H9 (cell line): ENCODE data around the gene PHF1. TPM values are rescaled to one million over a fixed set of nuclear protein-coding genes. Genes with fewer than 3 reads are reported as not detected.
A peak's percentile ranks its signal among the peaks of the same experiment; 100 is the strongest.

ENCODE experiments used
- DNase-seq: peaks from one replicate; pipeline ENCODE4 v3.0.0-alpha.2; 2017
- H2AFZ ChIP-seq: one replicate; pipeline ENCODE4 v1.6.1; 2013; ENCODE audit warnings: mild to moderate bottlenecking, low read length, control low read depth, moderate library complexity
- H2AK5ac ChIP-seq: 2 replicates; pipeline ENCODE4 v1.6.1; 2013; ENCODE audit warnings: low read length, control low read depth, mixed read lengths; ENCODE audit not compliant: insufficient read length
- H2BK120ac ChIP-seq: one replicate; pipeline ENCODE4 v1.6.1; 2013; ENCODE audit warnings: low read depth, mild to moderate bottlenecking, low read length, control low read depth, inconsistent platforms; ENCODE audit not compliant: poor library complexity, severe bottlenecking
- H2BK12ac ChIP-seq: 2 replicates; pipeline ENCODE4 v1.6.1; 2013; ENCODE audit warnings: low read length, control low read depth, mixed read lengths, low read depth; ENCODE audit not compliant: insufficient read length
- H2BK15ac ChIP-seq: 2 replicates; pipeline ENCODE4 v1.6.1; 2013; ENCODE audit warnings: low read depth, low read length, control low read depth
- H2BK20ac ChIP-seq: one replicate; pipeline ENCODE4 v1.6.1; 2013; ENCODE audit warnings: low read depth, mild to moderate bottlenecking, low read length, control low read depth, inconsistent platforms; ENCODE audit not compliant: poor library complexity, severe bottlenecking
- H2BK5ac ChIP-seq: 2 replicates; pipeline ENCODE4 v1.6.1; 2013; ENCODE audit warnings: low read length, control low read depth, mixed read lengths; ENCODE audit not compliant: insufficient read length
- H3K14ac ChIP-seq: 2 replicates; pipeline ENCODE4 v1.6.1; 2013; ENCODE audit warnings: low read length, control low read depth; ENCODE audit not compliant: insufficient read depth
- H3K18ac ChIP-seq: 2 replicates; pipeline ENCODE4 v1.6.1; 2013; ENCODE audit warnings: low read depth, mild to moderate bottlenecking, mixed read lengths, low read length, control low read depth; ENCODE audit not compliant: insufficient read length
- H3K23ac ChIP-seq: 2 replicates; pipeline ENCODE4 v1.6.1; 2013; ENCODE audit warnings: low read length, control low read depth, mixed read lengths, low read depth; ENCODE audit not compliant: insufficient read length
- H3K23me2 ChIP-seq: 2 replicates; pipeline ENCODE4 v1.6.1; 2013; ENCODE audit warnings: low read depth, mild to moderate bottlenecking, mixed read lengths, low read length, control low read depth; ENCODE audit not compliant: insufficient read length, poor library complexity, severe bottlenecking
- H3K27ac ChIP-seq: 2 replicates; pipeline ENCODE4 v1.5.1; 2013; ENCODE audit warnings: low read length, control low read depth, mixed read lengths, low read depth; ENCODE audit not compliant: insufficient read length
- H3K27me3 ChIP-seq: 2 replicates; pipeline ENCODE4 v1.6.1; 2013; ENCODE audit warnings: low read length, control low read depth, inconsistent platforms; ENCODE audit not compliant: insufficient read depth
- H3K4ac ChIP-seq: 2 replicates; pipeline ENCODE4 v1.6.1; 2013; ENCODE audit warnings: low read depth, mild to moderate bottlenecking, control low read depth, inconsistent platforms, low read length, moderate library complexity
- H3K4me1 ChIP-seq: 2 replicates; pipeline ENCODE4 v1.6.1; 2013; ENCODE audit warnings: low read length, control low read depth, inconsistent platforms; ENCODE audit not compliant: insufficient read depth
- H3K4me2 ChIP-seq: 2 replicates; pipeline ENCODE4 v1.6.1; 2013; ENCODE audit warnings: low read length, control low read depth, mixed read lengths; ENCODE audit not compliant: insufficient read length, insufficient read depth
- H3K56ac ChIP-seq: 2 replicates; pipeline ENCODE4 v1.6.1; 2013; ENCODE audit warnings: low read depth, mild to moderate bottlenecking, mixed read lengths, low read length, control low read depth; ENCODE audit not compliant: insufficient read length
- H3K79me1 ChIP-seq: 2 replicates; pipeline ENCODE4 v1.6.1; 2013; ENCODE audit warnings: low read depth, mild to moderate bottlenecking, moderate library complexity, low read length, control low read depth, inconsistent platforms; ENCODE audit not compliant: insufficient read depth, poor library complexity, severe bottlenecking
- H3K79me2 ChIP-seq: 2 replicates; pipeline ENCODE4 v1.6.1; 2013; ENCODE audit warnings: low read length, control low read depth, inconsistent platforms; ENCODE audit not compliant: insufficient read depth
- H3K9ac ChIP-seq: 2 replicates; pipeline ENCODE4 v1.6.1; 2013; ENCODE audit warnings: low read length, control low read depth, mixed read lengths; ENCODE audit not compliant: insufficient read length; ENCODE audit errors: extremely low read depth
- H3K9me3 ChIP-seq: one replicate; pipeline ENCODE4 v1.6.1; 2013; ENCODE audit warnings: low read depth, low read length, inconsistent platforms; ENCODE audit not compliant: control insufficient read depth
- H3T11ph ChIP-seq: one replicate; pipeline ENCODE4 v1.6.1; 2013; ENCODE audit warnings: mild to moderate bottlenecking, low read length, control low read depth, inconsistent platforms
- H4K20me1 ChIP-seq: one replicate; pipeline ENCODE4 v1.6.1; 2013; ENCODE audit not compliant: control insufficient read depth, insufficient read length, insufficient read depth
- H4K5ac ChIP-seq: 2 replicates; pipeline ENCODE4 v1.6.1; 2013; ENCODE audit warnings: low read depth, mild to moderate bottlenecking, mixed read lengths, low read length, control low read depth; ENCODE audit not compliant: insufficient read length
- H4K8ac ChIP-seq: replicated peaks from 2 replicates; pipeline ENCODE4 v1.6.1; 2013; ENCODE audit warnings: low read length, control low read depth, mixed read lengths, low read depth; ENCODE audit not compliant: insufficient read length
- H4K91ac ChIP-seq: 2 replicates; pipeline ENCODE4 v1.6.1; 2013; ENCODE audit warnings: low read depth, mild to moderate bottlenecking, moderate library complexity, mixed read lengths, low read length, control low read depth; ENCODE audit not compliant: insufficient read length
- H3K27ac Mint-ChIP-seq, 3 experiments: 2 replicates in 2 of 3; 3 replicates in 1 of 3; pipeline ENCODE4 v1.8.0; 2020 to 2021; ENCODE audit warnings: mixed read lengths in 3 of 3, mild to moderate bottlenecking in 1 of 3, moderate library complexity in 1 of 3
- H3K27me3 Mint-ChIP-seq: 2 replicates; pipeline ENCODE4 v1.8.0; 2021; ENCODE audit warnings: low read depth, mild to moderate bottlenecking, moderate library complexity, mixed read lengths
- H3K36me3 Mint-ChIP-seq, 3 experiments: 2 replicates in 2 of 3; 3 replicates in 1 of 3; pipeline ENCODE4 v1.8.0; 2020 to 2021; ENCODE audit warnings: low read depth in 3 of 3, mixed read lengths in 3 of 3; ENCODE audit not compliant: insufficient read depth in 1 of 3
- H3K4me1 Mint-ChIP-seq, 2 experiments: 2 replicates each; pipeline ENCODE4 v1.8.0; 2020; ENCODE audit warnings: mixed read lengths in 2 of 2
- H3K4me3 Mint-ChIP-seq, 2 experiments: 2 replicates in 1 of 2; 3 replicates in 1 of 2; pipeline ENCODE4 v1.8.0; 2020 to 2021; ENCODE audit warnings: mild to moderate bottlenecking in 2 of 2, mixed read lengths in 2 of 2, moderate library complexity in 1 of 2
- H3K9me3 Mint-ChIP-seq, 2 experiments: 2 replicates in 1 of 2; 3 replicates in 1 of 2; pipeline ENCODE4 v1.8.0; 2020; ENCODE audit warnings: mild to moderate bottlenecking in 2 of 2, mixed read lengths in 2 of 2, moderate library complexity in 1 of 2
- WGBS: extraction: QIAGEN DNeasy Blood & Tissue Kit; methylation state at CpG from one replicate; pipeline ENCODE4 v1.1.7; 2013; ENCODE audit warnings: missing lambda C conversion rate, low lambda C conversion rate, mixed read lengths; ENCODE audit not compliant: insufficient read length; ENCODE audit errors: extremely low coverage; 5-methylcytosine and 5-hydroxymethylcytosine counted together
- total RNA-seq: library from RNA; stranded (reverse); gene quantifications from 2 replicates; pipeline ENCODE4 v1.2.1, GENCODE V29; 2021
- TF ChIP-seq, protein P1 (sequence below): fragments of 200-600 bp; sonication (generic); conservative IDR thresholded peaks from 3 replicates; pipeline ENCODE4 v1.8.0; 2021; ENCODE audit warnings: antibody characterized with exemption, mild to moderate bottlenecking

PHF1 gene
- total RNA-seq, 1 experiment from 2014 or later, result 56.8 TPM

DNA sequence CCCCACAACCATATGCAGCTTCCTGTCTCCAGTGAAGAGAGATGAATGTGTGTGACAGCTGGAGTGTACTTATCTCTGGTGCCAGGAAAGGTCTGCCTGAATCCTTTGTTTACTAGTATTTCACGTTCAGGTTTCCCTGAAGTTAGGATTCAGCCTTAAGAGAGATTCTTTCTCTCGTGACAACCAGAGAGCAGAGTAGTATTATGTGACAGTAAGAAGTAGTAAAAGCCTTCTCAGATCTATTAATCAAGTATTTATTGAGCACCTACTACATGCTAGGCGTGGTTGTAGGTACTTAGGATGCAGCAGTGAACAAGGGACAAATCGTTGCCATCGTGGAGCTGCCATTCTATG is 18.2 kb upstream of the PHF1 start:
- Mint-ChIP-seq H3K4me1 (peaks cover 34 to 36% of the 10 kb centered on the region in 2 experiments), H3K27me3 (no peaks in the 10 kb centered on the region), H3K27ac (peak overlapping the region in 2 of 3 experiments; percentile 26 to 92; a peak in 4 of 7 replicates), H3K36me3 (peaks cover 9 to 18% (median 15%) of the 10 kb centered on the region in 3 experiments; a peak in 6 of 7 replicates), H3K4me3 (peak overlapping the region; percentile 94), H3K9me3 (no peaks in the 10 kb centered on the region)
- H3K27me3 ChIP-seq, result no peaks in the 10 kb centered on the region
- H3K23me2 ChIP-seq, result peaks cover 10% of the 10 kb centered on the region
- no peak overlapping the region for H3K4ac ChIP-seq
- H2AK5ac ChIP-seq, result no peak overlapping the region
- H3K23ac ChIP-seq, result no peak overlapping the region
- no peak overlapping the region for H4K8ac ChIP-seq
- no peak overlapping the region for H2BK120ac ChIP-seq
- H4K91ac ChIP-seq, result no peak overlapping the region
- H3K14ac ChIP-seq, result no peak overlapping the region
- H3K9ac ChIP-seq, result peak overlapping the region; percentile 84
- H3K56ac ChIP-seq, result no peak overlapping the region
- no peaks in the 10 kb centered on the region for H4K20me1 ChIP-seq
- peaks cover 39% of the 10 kb centered on the region for H3K79me2 ChIP-seq
- no peak overlapping the region for H2BK5ac ChIP-seq
- H3T11ph ChIP-seq, result no peak overlapping the region
- H4K5ac ChIP-seq, result no peak overlapping the region
- H3K4me2 ChIP-seq, result peak overlapping the region; percentile 88
- no peak overlapping the region for H3K27ac ChIP-seq
- H3K4me1 ChIP-seq, result peaks cover 2% of the 10 kb centered on the region; the same call in 1 of the 2 replicates
- TF ChIP-seq, protein P1, sequence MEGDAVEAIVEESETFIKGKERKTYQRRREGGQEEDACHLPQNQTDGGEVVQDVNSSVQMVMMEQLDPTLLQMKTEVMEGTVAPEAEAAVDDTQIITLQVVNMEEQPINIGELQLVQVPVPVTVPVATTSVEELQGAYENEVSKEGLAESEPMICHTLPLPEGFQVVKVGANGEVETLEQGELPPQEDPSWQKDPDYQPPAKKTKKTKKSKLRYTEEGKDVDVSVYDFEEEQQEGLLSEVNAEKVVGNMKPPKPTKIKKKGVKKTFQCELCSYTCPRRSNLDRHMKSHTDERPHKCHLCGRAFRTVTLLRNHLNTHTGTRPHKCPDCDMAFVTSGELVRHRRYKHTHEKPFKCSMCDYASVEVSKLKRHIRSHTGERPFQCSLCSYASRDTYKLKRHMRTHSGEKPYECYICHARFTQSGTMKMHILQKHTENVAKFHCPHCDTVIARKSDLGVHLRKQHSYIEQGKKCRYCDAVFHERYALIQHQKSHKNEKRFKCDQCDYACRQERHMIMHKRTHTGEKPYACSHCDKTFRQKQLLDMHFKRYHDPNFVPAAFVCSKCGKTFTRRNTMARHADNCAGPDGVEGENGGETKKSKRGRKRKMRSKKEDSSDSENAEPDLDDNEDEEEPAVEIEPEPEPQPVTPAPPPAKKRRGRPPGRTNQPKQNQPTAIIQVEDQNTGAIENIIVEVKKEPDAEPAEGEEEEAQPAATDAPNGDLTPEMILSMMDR, result no peak
- H3K18ac ChIP-seq, result no peak overlapping the region
- no peak overlapping the region for H2BK20ac ChIP-seq
- peaks cover 8% of the 10 kb centered on the region for H3K79me1 ChIP-seq
- H3K9me3 ChIP-seq, result no peaks in the 10 kb centered on the region
- no CpG with 5 or more reads among the region's 5 CpGs for WGBS
- DNase-seq, result no peak
- H2BK15ac ChIP-seq, result no peak overlapping the region
- no peak overlapping the region for H2AFZ ChIP-seq
- H2BK12ac ChIP-seq, result no peak overlapping the region
